IMR-90 (cell line): Measurements from ENCODE around the gene C2CD4D. TPM values are rescaled to one million over a fixed set of nuclear protein-coding genes. Genes with fewer than 3 reads are reported as not detected.

Experiments used
- ATAC-seq: fragments of 200-7000 bp; cut with Tn5 transposase; 2 replicates; pipeline ENCODE4 v1.9.1; 2020; ENCODE audit warnings: low read depth, mild to moderate bottlenecking, moderate library complexity
- BruUV-seq: library from RNA; stranded (reverse); fragments of 400-500 nt; replicated peaks from 2 replicates; lab custom pipeline; 2021; lab: Mats Ljungman, UMichigan
- CTCF ChIA-PET: fragments of 300-600 bp; formaldehyde crosslinking; extraction: SDS; loops from one replicate; lab custom pipeline; 2021; ENCODE audit warnings: antibody characterized with exemption; lab: Yijun Ruan, JAX
- POLR2A ChIA-PET: fragments of 300-600 bp; sonication (Branson Sonifier 250); formaldehyde crosslinking; loops from one replicate; lab custom pipeline; 2022; ENCODE audit warnings: antibody characterized with exemption; ENCODE audit not compliant: unreplicated experiment; lab: Charles Lee
- DNase-seq: peaks from one replicate; pipeline ENCODE4 v3.0.0; 2013
- H2AFZ ChIP-seq: replicated peaks from 2 replicates; pipeline ENCODE3; 2013; ENCODE audit warnings: low read length, mild to moderate bottlenecking; ENCODE audit not compliant: poor library complexity
- H2AK5ac ChIP-seq: 2 replicates; pipeline ENCODE4 v1.6.1; 2013; ENCODE audit warnings: low read depth, low read length, inconsistent platforms
- H2AK9ac ChIP-seq: replicated peaks from 2 replicates; pipeline ENCODE3; 2013; ENCODE audit warnings: mild to moderate bottlenecking, low read depth, low read length, moderate library complexity; ENCODE audit not compliant: poor library complexity
- H2BK120ac ChIP-seq: 2 replicates; pipeline ENCODE4 v1.6.1; 2013; ENCODE audit warnings: low read depth, low read length, inconsistent platforms
- H2BK15ac ChIP-seq: 3 replicates; pipeline ENCODE4 v1.6.1; 2013; ENCODE audit warnings: low read depth, low read length, inconsistent platforms
- H2BK20ac ChIP-seq: 2 replicates; pipeline ENCODE4 v1.6.1; 2013; ENCODE audit warnings: low read depth, mild to moderate bottlenecking, inconsistent platforms, low read length, moderate library complexity
- H2BK5ac ChIP-seq: 2 replicates; pipeline ENCODE4 v1.6.1; 2013; ENCODE audit warnings: mild to moderate bottlenecking, low read depth, low read length, inconsistent platforms; ENCODE audit not compliant: poor library complexity, severe bottlenecking
- H3K14ac ChIP-seq: replicated peaks from 2 replicates; pipeline ENCODE4 v1.6.1; 2013; ENCODE audit warnings: low read depth, low read length, inconsistent platforms
- H3K18ac ChIP-seq: 2 replicates; pipeline ENCODE4 v1.6.1; 2013; ENCODE audit warnings: low read depth, low read length, control low read depth
- H3K23ac ChIP-seq: 2 replicates; pipeline ENCODE4 v1.6.1; 2013; ENCODE audit warnings: low read depth, low read length, inconsistent platforms
- H3K27ac ChIP-seq: 2 replicates; pipeline ENCODE4 v1.5.1; 2013; ENCODE audit warnings: mild to moderate bottlenecking, control low read depth, low read length; ENCODE audit not compliant: insufficient read depth
- H3K27me3 ChIP-seq: 2 replicates; pipeline ENCODE4 v1.6.1; 2013; ENCODE audit warnings: low read length; ENCODE audit not compliant: control insufficient read depth, insufficient read depth
- H3K36me3 ChIP-seq: 2 replicates; pipeline ENCODE4 v1.6.1; 2013; ENCODE audit warnings: low read length, mixed read lengths; ENCODE audit not compliant: control insufficient read depth, insufficient read depth
- H3K4ac ChIP-seq: 2 replicates; pipeline ENCODE4 v1.6.1; 2013; ENCODE audit warnings: low read depth, low read length, inconsistent platforms
- H3K4me1 ChIP-seq: 2 replicates; pipeline ENCODE4 v1.6.1; 2013; ENCODE audit warnings: low read length, mixed read lengths; ENCODE audit not compliant: control insufficient read depth, insufficient read depth
- H3K4me2 ChIP-seq: 2 replicates; pipeline ENCODE4 v1.6.1; 2013; ENCODE audit warnings: low read depth, mild to moderate bottlenecking, control low read depth, low read length, moderate library complexity
- H3K4me3 ChIP-seq: 2 replicates; pipeline ENCODE4 v1.5.1; 2013; ENCODE audit warnings: low read depth, mild to moderate bottlenecking, control low read depth, low read length, moderate library complexity; ENCODE audit not compliant: insufficient read depth
- H3K56ac ChIP-seq: 2 replicates; pipeline ENCODE4 v1.6.1; 2013; ENCODE audit warnings: low read length, inconsistent platforms; ENCODE audit not compliant: insufficient read depth; ENCODE audit errors: extremely low read depth
- H3K79me1 ChIP-seq, 2 experiments: 2 replicates each; pipeline ENCODE4 v1.6.1; 2013; ENCODE audit warnings: low read length in 2 of 2, inconsistent platforms in 1 of 2, low read depth in 1 of 2
- H3K9ac ChIP-seq: 2 replicates; pipeline ENCODE4 v1.6.1; 2013; ENCODE audit warnings: low read depth, low read length, control low read depth
- H3K9me1 ChIP-seq: 2 replicates; pipeline ENCODE4 v1.6.1; 2013; ENCODE audit warnings: low read length, inconsistent platforms; ENCODE audit not compliant: insufficient read depth
- H3K9me3 ChIP-seq: 2 replicates; pipeline ENCODE4 v1.6.1; 2013; ENCODE audit warnings: low read length; ENCODE audit not compliant: control insufficient read depth, insufficient read depth
- H4K20me1 ChIP-seq: 2 replicates; pipeline ENCODE4 v1.6.1; 2013; ENCODE audit warnings: low read length, inconsistent platforms; ENCODE audit not compliant: insufficient read depth
- H4K5ac ChIP-seq: 2 replicates; pipeline ENCODE4 v1.6.1; 2013; ENCODE audit warnings: mild to moderate bottlenecking, low read depth, low read length, control low read depth
- H4K8ac ChIP-seq, 2 experiments: 2 replicates each; pipeline ENCODE4 v1.6.1; 2013; ENCODE audit warnings: low read depth in 2 of 2, low read length in 2 of 2, control low read depth in 1 of 2, inconsistent platforms in 1 of 2
- H4K91ac ChIP-seq: 2 replicates; pipeline ENCODE4 v1.6.1; 2013; ENCODE audit warnings: low read depth, low read length, inconsistent platforms; ENCODE audit not compliant: insufficient read depth
- RAD21 ChIP-seq: IDR thresholded peaks from 2 replicates; pipeline ENCODE4 v1.6.1; 2012; ENCODE audit warnings: low read length, improper control_type of control experiment
- dilution Hi-C: fragments of 300-500 bp; cut with HindIII; formaldehyde crosslinking; loops from one replicate; pipeline ENCODE4 v1.14.3; 2018; ENCODE audit warnings: low sequenced_read_pairs; ENCODE audit not compliant: unreplicated experiment
- in situ Hi-C: fragments of 300-500 bp; cut with MboI; formaldehyde crosslinking; loops from 3 replicates; pipeline ENCODE4 v1.14.3; 2019; ENCODE audit warnings: low sequenced_read_pairs, inconsistent platforms, mixed read lengths
- intact Hi-C: fragments of 100-400 bp; cut with micrococcal nuclease; formaldehyde crosslinking; loops from 2 replicates; pipeline ENCODE4 v1.10.0; 2022
- polyA plus RNA-seq, 3 experiments: library from polyadenylated mRNA; depleted of rRNA; stranded (reverse); fragments of >200 nt; gene quantifications; 2 replicates each; pipeline ENCODE4 v1.2.3, GENCODE V29; 2012; ENCODE audit warnings: low replicate concordance in 1 of 3
- total RNA-seq: library from RNA; depleted of rRNA; stranded (reverse); fragments of >200 nt; gene quantifications from 2 replicates; pipeline ENCODE4 v1.2.3, GENCODE V29; 2012
- TF ChIP-seq, protein P1 (sequence below): fragments of 150-350 bp; IDR thresholded peaks from 2 replicates; pipeline ENCODE4 v1.6.1; 2017; ENCODE audit warnings: mild to moderate bottlenecking, antibody characterized with exemption, low read length, low read depth

Gene C2CD4D
- total and polyA plus RNA-seq, 2 of the 4 experiments (the other 2 are of a cell fraction) = not detected

GRCh38 chr1:151849871-151850270, 10.3 kb upstream of the C2CD4D start:
- 0 out of 2 replicates have a peak, but pooled peaks cover 1% of the 10 kb centered on the region for H3K4me1 ChIP-seq
- H2AK9ac ChIP-seq = no peak overlapping the region
- H2BK15ac ChIP-seq = no peak overlapping the region
- H2AFZ ChIP-seq = no peak overlapping the region
- in situ Hi-C loops (no loop called here), intact Hi-C loops (no loop called here), dilution Hi-C loops (no loop called here)
- peaks cover 42% of the 10 kb centered on the region for H3K27me3 ChIP-seq
- H4K20me1 ChIP-seq = no peaks in the 10 kb centered on the region
- H3K9ac ChIP-seq = no peak overlapping the region
- no peak overlapping the region for H3K4me2 ChIP-seq
- H2BK5ac ChIP-seq = no peak overlapping the region
- no peak overlapping the region for H3K18ac ChIP-seq
- no peak for ATAC-seq
- no peak overlapping the region for H3K14ac ChIP-seq
- H4K91ac ChIP-seq = no peak overlapping the region
- no peak overlapping the region for H3K4ac ChIP-seq
- no peak overlapping the region for H2AK5ac ChIP-seq
- no peak overlapping the region for H3K56ac ChIP-seq
- H3K79me1 ChIP-seq = no peaks in the 10 kb centered on the region
- H3K27ac ChIP-seq = no peak overlapping the region
- TF ChIP-seq RAD21 = no peak
- TF ChIP-seq, protein P1, sequence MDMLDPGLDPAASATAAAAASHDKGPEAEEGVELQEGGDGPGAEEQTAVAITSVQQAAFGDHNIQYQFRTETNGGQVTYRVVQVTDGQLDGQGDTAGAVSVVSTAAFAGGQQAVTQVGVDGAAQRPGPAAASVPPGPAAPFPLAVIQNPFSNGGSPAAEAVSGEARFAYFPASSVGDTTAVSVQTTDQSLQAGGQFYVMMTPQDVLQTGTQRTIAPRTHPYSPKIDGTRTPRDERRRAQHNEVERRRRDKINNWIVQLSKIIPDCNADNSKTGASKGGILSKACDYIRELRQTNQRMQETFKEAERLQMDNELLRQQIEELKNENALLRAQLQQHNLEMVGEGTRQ = no peak
- H3K4me3 ChIP-seq = no peak overlapping the region
- H3K9me1 ChIP-seq = no peaks in the 10 kb centered on the region
- no peak overlapping the region for H4K8ac ChIP-seq
- H3K23ac ChIP-seq = no peak overlapping the region
- ChIA-PET CTCF (no interaction called here), POLR2A (no interaction called here)
- no TSS peak for BruUV-seq
- DNase-seq = no peak
- no peaks in the 10 kb centered on the region for H3K36me3 ChIP-seq
- H2BK20ac ChIP-seq = no peak overlapping the region
- no peak overlapping the region for H4K5ac ChIP-seq
- H3K9me3 ChIP-seq = no peaks in the 10 kb centered on the region
- H2BK120ac ChIP-seq = no peak overlapping the region
